Thoracic aorta (tissue), 2 donors: ENCODE measurements around the gene VAMP4. TPM values are rescaled to one million over a fixed set of nuclear protein-coding genes. Genes with fewer than 3 reads are reported as not detected.

ENCODE experiments used
- ATAC-seq: fragments of 150-250 bp; one replicate; pipeline ENCODE4 v1.8.0; 2017; ENCODE audit warnings: low read depth; ENCODE audit not compliant: insufficient number of reproducible peaks, low FRiP score
- DNase-seq: peaks from one replicate; pipeline ENCODE4 v3.0.0-alpha.2; 2020; ENCODE audit warnings: low spot score
- H3K27ac ChIP-seq, 2 donors: fragments of 200-600 bp; sonication (generic); 1 replicate in 1 of 2; 2 replicates in 1 of 2; pipeline ENCODE4 v1.5.1; 2016; ENCODE audit warnings: mild to moderate bottlenecking in 2 of 2, moderate library complexity in 2 of 2
- H3K27me3 ChIP-seq: fragments of 200-600 bp; sonication (generic); replicated peaks from 2 replicates; pipeline ENCODE4 v1.6.0; 2016; ENCODE audit warnings: mild to moderate bottlenecking; ENCODE audit not compliant: insufficient read depth
- H3K36me3 ChIP-seq: fragments of 200-600 bp; sonication (generic); one replicate; pipeline ENCODE4 v1.5.1; 2016
- H3K4me1 ChIP-seq, 2 donors: fragments of 200-600 bp; sonication (generic); 1 replicate in 1 of 2; 2 replicates in 1 of 2; pipeline versions ENCODE4 v1.5.1 to v1.6.0; 2016; ENCODE audit warnings: low read depth in 2 of 2, mild to moderate bottlenecking in 1 of 2; ENCODE audit not compliant: control insufficient read depth in 1 of 2
- H3K4me3 ChIP-seq: fragments of 200-600 bp; sonication (generic); 2 replicates; pipeline ENCODE4 v1.5.1; 2016; ENCODE audit warnings: mild to moderate bottlenecking
- H3K9me3 ChIP-seq: fragments of 200-600 bp; sonication (generic); 2 replicates; pipeline ENCODE4 v1.5.1; 2016
- CTCF ChIP-seq: fragments of 200-600 bp; sonication (generic); IDR thresholded peaks from one replicate; pipeline ENCODE4 v1.5.1; 2019; ENCODE audit warnings: antibody characterized with exemption
- total RNA-seq, 2 donors: library from RNA; depleted of rRNA; stranded (reverse); fragments of >200 nt; gene quantifications; one replicate each; pipeline versions ENCODE4 v1.1.0 to v1.2.3, GENCODE V29; 2016

The VAMP4 gene
- total RNA-seq, 2 donors from 2014 or later, result 25.5 to 26.1 TPM

- Histone ChIP-seq H3K36me3 (no peaks in the 10 kb centered on the region), H3K9me3 (no peaks in the 10 kb centered on the region), H3K4me3 (no peak overlapping the region), H3K27ac (no peak overlapping the region), H3K27me3 (no peaks in the 10 kb centered on the region), H3K4me1 (peaks cover 0 to 7% of the 10 kb centered on the region in 2 donors)
- no peak for ATAC-seq
- DNase-seq, result no peak
- no peak for TF ChIP-seq CTCF
These were observed 61.5 kb downstream of the VAMP4 start for GRCh38 chr1:171680339-171680738.

- H3K27me3 ChIP-seq, result no peaks in the 10 kb centered on the region
- H3K36me3 ChIP-seq, result no peaks in the 10 kb centered on the region
- peaks cover 15 to 33% of the 10 kb centered on the region in 2 donors for H3K4me1 ChIP-seq
- no peak for ATAC-seq
- H3K27ac ChIP-seq, result no peak overlapping the region
- TF ChIP-seq CTCF, result no peak
- DNase-seq, result no peak
- H3K9me3 ChIP-seq, result no peaks in the 10 kb centered on the region
- no peak overlapping the region for H3K4me3 ChIP-seq
These were observed 65.0 kb downstream of the VAMP4 start for GRCh38 chr1:171676823-171677222.

GRCh38 chr1:171674431-171675405 is 67.1 kb downstream of the VAMP4 start:
- peak overlapping the region; percentile 75 to 79 for H3K27ac ChIP-seq
- H3K4me3 ChIP-seq, result no peak overlapping the region
- ATAC-seq (peak; percentile 51), DNase-seq (no peak)
- TF ChIP-seq CTCF, result no peak
- no peaks in the 10 kb centered on the region for H3K9me3 ChIP-seq
- H3K27me3 ChIP-seq, result no peaks in the 10 kb centered on the region
- peaks cover 15 to 33% of the 10 kb centered on the region in 2 donors for H3K4me1 ChIP-seq
- H3K36me3 ChIP-seq, result no peaks in the 10 kb centered on the region

GRCh38 chr1:171670739-171671138 is 71.1 kb downstream of the VAMP4 start:
- H3K4me1 ChIP-seq, result peaks cover 15 to 30% of the 10 kb centered on the region in 2 donors
- no peak for ATAC-seq
- H3K36me3 ChIP-seq, result no peaks in the 10 kb centered on the region
- DNase-seq, result no peak
- TF ChIP-seq CTCF, result no peak
- H3K4me3 ChIP-seq, result no peak overlapping the region
- no peaks in the 10 kb centered on the region for H3K27me3 ChIP-seq
- H3K9me3 ChIP-seq, result no peaks in the 10 kb centered on the region
- H3K27ac ChIP-seq, result no peak overlapping the region

GRCh38 chr1:171668372-171668771 is 73.5 kb downstream of the VAMP4 start:
- no peak overlapping the region for H3K27ac ChIP-seq
- peaks cover 0 to 25% of the 10 kb centered on the region in 2 donors for H3K4me1 ChIP-seq
- no peak for TF ChIP-seq CTCF
- H3K36me3 ChIP-seq, result no peaks in the 10 kb centered on the region
- ATAC-seq, result no peak
- H3K27me3 ChIP-seq, result no peaks in the 10 kb centered on the region
- H3K4me3 ChIP-seq, result no peak overlapping the region
- DNase-seq, result no peak
- no peaks in the 10 kb centered on the region for H3K9me3 ChIP-seq
